HFF-Myc (cell line): ENCODE measurements around the gene BCHE.

Experiments used
- DNase-seq: peaks from one replicate; pipeline ENCODE4 v3.0.0-alpha.2; 2011; ENCODE audit warnings: low read depth; ENCODE audit errors: extremely low read depth
- H3K4me3 ChIP-seq: replicated peaks from 2 replicates; pipeline ENCODE4 v1.5.1; 2011; ENCODE audit warnings: low read depth, mild to moderate bottlenecking, control low read depth, low read length
- TF ChIP-seq, protein P1 (sequence below): IDR thresholded peaks from 2 replicates; pipeline ENCODE4 v1.5.1; 2012; ENCODE audit warnings: mild to moderate bottlenecking, low read depth, low read length, control low read depth; ENCODE audit errors: missing control alignments

BCHE gene

GRCh38 chr3:165725296-165725695 is 111.9 kb downstream of the BCHE start:
- TF ChIP-seq, protein P1, sequence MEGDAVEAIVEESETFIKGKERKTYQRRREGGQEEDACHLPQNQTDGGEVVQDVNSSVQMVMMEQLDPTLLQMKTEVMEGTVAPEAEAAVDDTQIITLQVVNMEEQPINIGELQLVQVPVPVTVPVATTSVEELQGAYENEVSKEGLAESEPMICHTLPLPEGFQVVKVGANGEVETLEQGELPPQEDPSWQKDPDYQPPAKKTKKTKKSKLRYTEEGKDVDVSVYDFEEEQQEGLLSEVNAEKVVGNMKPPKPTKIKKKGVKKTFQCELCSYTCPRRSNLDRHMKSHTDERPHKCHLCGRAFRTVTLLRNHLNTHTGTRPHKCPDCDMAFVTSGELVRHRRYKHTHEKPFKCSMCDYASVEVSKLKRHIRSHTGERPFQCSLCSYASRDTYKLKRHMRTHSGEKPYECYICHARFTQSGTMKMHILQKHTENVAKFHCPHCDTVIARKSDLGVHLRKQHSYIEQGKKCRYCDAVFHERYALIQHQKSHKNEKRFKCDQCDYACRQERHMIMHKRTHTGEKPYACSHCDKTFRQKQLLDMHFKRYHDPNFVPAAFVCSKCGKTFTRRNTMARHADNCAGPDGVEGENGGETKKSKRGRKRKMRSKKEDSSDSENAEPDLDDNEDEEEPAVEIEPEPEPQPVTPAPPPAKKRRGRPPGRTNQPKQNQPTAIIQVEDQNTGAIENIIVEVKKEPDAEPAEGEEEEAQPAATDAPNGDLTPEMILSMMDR, result no peak
- no peak for DNase-seq
- H3K4me3 ChIP-seq, result no peak overlapping the region
